GM19023 (cell line): ENCODE results near the gene RNH1.

ENCODE experiments used
- ATAC-seq: cut with Tn5 transposase; IDR thresholded peaks from one replicate; pipeline ENCODE4 v1.9.1; 2021; ENCODE audit warnings: mild to moderate bottlenecking, moderate library complexity; ENCODE audit not compliant: unreplicated experiment

The RNH1 gene

GRCh38 chr11:459511-460220 is 47.4 kb downstream of the RNH1 start:
- ATAC-seq: no peak

GRCh38 chr11:457111-457760 is 49.8 kb downstream of the RNH1 start:
- no peak for ATAC-seq

GRCh38 chr11:456533-456932 is 50.5 kb downstream of the RNH1 start:
- ATAC-seq: no peak

- no peak for ATAC-seq
These were observed 51.4 kb downstream of the RNH1 start for GRCh38 chr11:455566-456147.

- ATAC-seq: no peak
These were observed 52.1 kb downstream of the RNH1 start for GRCh38 chr11:454801-455565.

- no peak for ATAC-seq
These were observed 53.0 kb downstream of the RNH1 start for GRCh38 chr11:454043-454442.

- ATAC-seq: no peak
These were observed 53.5 kb downstream of the RNH1 start for GRCh38 chr11:453564-453963.

GRCh38 chr11:452916-453527 is 54.0 kb downstream of the RNH1 start:
- no peak for ATAC-seq

- ATAC-seq: no peak
These were observed 54.8 kb downstream of the RNH1 start for GRCh38 chr11:452203-452744.

- ATAC-seq: no peak
These were observed 55.3 kb downstream of the RNH1 start for GRCh38 chr11:451738-452137.

GRCh38 chr11:450809-451451 is 56.1 kb downstream of the RNH1 start:
- ATAC-seq: peak; percentile 5

- ATAC-seq: peak; percentile 80
These were observed 56.9 kb downstream of the RNH1 start, which contains the start of gene PTDSS2 for GRCh38 chr11:449889-450808. PTDSS2 (plus strand) TSS chr11:450279; CDS start chr11:450456, 177 bp downstream.

- peak; percentile 44 for ATAC-seq
These were observed 58.9 kb downstream of the RNH1 start for GRCh38 chr11:447923-448731.

- ATAC-seq: no peak
These were observed 60.2 kb downstream of the RNH1 start for GRCh38 chr11:446891-447290.

- no peak for ATAC-seq
These were observed 61.1 kb downstream of the RNH1 start for GRCh38 chr11:445765-446588.
